ENCODE results near the gene DISP2.

Gene DISP2

DNA sequence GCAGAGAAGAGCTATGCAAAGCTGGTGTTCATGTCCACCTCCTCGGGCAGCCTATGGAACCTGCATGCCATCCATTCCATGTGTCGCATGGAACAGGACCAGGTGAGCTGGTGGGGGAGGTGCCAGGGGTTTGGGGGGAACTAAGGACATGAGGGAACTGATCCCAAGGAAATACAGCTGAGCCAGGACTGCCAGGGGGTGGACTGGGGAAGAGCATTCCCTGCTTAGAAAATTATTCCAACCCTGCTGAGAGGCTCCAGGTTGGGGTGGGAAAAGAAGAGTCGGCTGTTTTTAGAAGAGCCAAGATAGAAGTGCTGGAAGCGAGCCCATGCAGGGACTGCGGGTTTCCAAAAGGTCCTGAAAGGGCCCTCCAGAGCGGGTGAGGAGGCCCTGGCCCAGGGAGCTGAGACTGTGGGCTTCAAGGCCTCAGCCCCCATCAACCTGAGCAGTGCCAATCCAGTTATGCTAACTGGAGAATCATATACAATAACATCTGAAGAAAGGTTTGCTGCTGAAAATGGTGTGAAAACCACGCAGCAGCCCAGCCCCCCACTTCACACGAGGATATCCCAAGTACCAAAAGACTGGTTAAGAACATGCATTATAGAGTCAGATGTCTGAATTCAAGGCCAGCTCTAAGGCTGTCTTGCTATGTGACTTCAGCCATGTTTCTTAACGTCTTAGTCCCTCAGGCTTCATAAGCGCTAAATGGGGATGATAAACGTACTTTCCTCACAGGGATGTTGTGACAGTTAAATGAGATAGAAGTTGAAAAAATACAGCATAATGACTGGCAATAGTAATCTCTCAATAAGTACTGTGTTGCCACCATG is 7.8 kb downstream of the DISP2 start:
- no peak for DNase-seq

DNA sequence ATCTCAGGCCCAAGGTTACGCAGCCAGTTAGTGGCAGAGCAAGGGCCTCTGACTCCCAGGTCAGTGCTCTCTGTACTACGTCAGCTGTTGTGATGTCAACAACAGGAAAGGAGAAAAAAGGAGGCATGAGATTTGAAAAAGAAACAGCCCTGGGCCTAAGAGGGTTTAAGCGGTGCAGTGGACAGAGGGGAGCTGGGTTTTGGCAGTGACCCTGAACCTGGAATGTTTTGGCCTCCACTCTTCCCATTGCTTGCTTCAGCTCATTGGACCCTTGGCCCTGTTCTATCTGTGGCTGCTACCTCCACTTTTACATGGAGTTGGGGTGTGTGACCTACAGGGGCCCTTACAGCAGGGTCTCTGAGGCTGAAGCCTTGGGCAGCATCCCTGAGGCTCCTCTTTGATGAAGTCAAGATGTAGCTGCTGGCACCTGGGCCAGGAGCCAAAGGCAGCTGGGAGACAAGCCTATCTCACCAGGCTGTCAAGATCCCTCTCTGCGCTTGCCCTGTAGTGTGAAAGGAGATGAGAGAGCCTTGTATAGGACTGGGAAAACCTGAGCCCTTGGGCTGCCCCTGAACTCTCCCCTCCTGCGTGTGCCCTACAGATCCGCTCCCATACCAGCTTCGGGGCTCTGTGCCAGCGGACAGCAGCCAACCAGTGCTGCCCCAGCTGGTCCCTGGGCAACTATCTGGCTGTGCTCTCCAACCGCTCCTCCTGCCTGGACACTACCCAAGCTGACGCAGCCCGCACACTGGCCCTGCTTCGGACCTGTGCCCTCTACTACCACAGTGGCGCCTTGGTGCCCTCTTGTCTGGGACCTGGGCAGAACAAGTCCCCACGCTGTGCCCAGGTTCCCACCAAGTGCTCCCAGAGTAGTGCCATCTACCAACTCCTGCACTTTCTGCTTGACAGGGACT is 8.7 kb downstream of the DISP2 start:
- no peak for DNase-seq

DNA sequence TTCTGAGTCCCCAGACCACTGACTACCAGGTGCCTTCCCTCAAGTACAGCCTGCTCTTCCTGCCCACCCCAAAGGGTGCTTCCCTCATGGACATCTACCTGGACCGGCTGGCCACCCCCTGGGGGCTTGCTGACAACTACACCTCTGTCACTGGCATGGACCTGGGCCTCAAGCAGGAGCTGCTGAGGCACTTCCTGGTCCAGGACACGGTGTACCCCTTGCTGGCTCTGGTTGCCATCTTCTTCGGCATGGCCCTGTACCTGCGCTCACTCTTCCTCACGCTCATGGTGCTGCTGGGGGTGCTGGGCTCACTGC is 9.3 kb downstream of the DISP2 start:
- DNase-seq: no peak

DNA sequence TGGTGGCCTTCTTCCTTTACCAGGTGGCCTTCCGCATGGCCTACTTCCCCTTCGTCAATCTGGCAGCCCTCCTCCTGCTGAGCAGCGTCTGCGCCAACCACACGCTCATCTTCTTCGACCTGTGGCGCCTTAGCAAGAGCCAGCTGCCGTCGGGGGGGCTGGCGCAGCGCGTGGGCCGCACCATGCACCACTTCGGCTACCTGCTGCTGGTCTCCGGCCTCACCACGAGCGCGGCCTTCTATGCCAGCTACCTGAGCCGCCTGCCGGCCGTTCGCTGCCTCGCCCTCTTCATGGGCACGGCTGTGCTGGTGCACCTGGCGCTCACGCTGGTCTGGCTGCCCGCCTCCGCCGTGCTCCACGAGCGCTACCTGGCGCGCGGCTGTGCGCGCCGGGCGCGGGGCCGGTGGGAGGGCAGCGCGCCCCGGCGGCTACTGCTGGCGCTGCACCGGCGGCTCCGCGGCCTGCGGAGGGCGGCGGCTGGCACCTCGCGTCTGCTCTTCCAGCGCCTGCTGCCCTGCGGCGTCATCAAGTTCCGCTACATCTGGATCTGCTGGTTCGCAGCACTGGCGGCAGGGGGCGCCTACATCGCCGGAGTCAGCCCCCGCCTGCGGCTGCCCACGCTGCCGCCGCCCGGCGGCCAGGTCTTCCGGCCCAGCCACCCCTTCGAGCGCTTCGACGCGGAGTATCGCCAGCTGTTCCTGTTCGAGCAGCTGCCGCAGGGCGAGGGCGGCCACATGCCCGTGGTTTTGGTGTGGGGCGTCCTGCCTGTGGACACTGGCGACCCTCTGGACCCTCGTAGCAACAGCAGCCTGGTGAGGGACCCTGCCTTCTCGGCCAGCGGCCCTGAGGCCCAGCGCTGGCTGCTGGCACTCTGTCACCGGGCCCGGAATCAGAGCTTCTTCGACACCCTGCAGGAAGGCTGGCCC is 9.9 kb downstream of the DISP2 start:
- peak; percentile 78 for DNase-seq

DNA sequence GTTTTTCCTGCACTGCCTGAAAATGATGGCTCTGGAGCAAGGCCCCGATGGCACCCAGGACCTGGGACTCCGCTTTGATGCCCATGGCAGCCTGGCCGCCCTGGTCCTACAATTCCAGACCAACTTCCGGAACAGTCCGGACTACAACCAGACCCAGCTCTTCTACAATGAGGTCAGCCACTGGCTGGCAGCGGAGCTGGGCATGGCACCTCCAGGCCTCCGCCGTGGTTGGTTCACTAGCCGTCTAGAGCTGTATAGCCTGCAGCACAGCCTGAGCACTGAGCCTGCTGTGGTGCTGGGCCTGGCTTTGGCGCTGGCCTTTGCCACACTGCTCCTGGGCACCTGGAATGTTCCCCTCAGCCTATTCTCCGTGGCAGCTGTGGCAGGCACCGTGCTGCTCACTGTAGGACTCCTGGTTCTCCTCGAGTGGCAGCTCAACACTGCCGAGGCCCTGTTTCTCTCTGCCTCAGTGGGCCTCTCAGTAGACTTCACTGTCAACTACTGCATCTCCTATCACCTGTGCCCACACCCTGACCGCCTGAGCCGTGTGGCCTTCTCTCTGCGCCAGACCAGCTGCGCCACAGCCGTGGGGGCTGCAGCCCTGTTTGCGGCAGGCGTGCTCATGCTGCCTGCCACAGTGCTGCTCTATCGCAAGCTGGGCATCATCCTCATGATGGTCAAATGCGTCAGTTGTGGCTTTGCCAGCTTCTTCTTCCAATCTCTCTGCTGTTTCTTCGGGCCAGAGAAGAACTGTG is 10.9 kb downstream of the DISP2 start:
- no peak for DNase-seq

DNA sequence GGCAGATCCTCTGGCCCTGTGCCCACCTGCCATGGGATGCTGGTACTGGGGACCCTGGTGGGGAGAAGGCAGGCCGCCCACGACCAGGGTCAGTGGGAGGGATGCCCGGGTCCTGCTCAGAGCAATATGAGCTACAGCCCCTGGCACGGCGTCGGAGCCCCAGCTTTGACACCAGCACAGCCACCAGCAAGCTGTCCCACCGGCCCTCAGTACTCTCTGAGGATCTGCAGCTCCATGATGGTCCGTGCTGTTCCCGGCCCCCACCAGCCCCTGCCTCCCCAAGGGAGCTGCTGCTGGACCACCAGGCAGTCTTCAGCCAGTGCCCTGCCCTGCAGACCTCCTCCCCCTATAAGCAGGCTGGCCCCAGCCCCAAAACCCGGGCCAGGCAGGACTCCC is 11.5 kb downstream of the DISP2 start:
- no peak for DNase-seq

DNA sequence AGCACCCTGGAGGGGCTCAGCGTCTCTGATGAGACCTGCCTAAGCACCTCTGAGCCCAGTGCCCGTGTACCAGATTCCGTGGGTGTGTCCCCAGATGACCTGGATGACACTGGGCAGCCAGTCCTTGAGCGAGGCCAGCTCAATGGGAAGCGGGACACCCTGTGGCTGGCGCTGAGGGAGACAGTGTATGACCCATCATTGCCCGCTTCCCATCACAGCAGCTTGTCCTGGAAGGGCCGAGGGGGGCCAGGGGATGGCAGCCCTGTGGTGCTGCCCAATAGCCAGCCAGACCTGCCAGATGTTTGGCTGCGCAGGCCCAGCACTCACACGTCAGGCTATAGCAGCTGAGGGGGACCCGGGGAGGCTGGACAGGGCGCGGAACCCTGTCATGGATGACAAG is 12.0 kb downstream of the DISP2 start:
- no peak for DNase-seq

DNA sequence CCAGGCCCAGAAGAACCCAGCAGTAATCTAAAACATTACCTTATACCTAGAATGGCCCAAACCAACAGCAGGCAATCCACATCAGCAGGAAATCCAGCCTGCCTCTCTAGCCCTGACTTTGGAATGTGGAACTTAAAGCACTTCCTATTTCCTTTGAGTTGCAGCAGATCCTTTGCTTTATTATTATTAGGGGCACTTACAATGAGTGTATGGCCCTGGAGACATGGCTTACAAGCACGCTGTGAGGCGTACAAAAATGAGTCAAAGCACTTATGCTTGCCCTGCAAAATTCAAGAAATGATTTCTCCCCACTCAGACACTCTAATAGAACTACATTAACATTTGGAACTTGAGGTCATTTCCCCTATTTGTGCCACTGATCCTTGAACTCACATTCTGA is 15.0 kb downstream of the DISP2 start:
- peak; percentile 40 for DNase-seq

DNA sequence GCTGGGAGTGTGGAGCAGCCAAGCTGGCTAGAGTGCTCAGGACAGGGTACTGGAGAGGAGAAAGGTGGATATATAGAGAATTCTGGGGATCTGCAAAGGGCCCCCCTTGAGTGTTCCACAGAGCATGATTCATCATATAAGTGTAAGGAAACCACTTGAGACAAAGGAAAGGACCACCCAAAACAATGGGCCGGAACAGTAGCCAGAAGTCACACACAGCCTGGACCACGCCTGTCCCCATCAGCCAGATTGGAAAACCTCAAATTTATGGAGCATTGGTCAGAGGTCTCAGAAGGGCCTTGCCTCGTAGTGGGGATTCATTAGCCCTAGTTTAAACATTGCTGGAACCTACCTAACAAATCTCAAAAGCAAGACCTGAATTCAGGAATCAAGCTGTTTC is 19.6 kb downstream of the DISP2 start:
- DNase-seq: no peak

DNA sequence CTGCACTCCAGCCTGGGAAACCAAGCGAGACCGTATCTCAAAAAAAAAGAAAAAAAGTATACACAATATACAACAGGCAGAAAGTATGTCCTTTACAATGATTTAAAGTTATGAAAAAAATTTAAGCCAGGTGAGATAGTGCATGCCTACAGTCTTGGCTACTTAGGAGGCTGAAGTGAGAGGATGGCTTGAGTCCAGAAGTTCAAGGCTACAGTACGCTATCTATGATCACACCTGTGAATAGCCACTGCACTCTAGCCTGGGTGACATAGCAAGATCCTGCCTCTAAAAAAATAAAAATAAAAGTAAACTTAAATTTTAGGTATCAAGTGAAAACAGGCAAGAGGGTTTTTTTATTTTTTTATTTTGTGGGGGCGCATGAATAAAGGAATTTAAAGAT is 21.4 kb downstream of the DISP2 start:
- no peak for DNase-seq

DNA sequence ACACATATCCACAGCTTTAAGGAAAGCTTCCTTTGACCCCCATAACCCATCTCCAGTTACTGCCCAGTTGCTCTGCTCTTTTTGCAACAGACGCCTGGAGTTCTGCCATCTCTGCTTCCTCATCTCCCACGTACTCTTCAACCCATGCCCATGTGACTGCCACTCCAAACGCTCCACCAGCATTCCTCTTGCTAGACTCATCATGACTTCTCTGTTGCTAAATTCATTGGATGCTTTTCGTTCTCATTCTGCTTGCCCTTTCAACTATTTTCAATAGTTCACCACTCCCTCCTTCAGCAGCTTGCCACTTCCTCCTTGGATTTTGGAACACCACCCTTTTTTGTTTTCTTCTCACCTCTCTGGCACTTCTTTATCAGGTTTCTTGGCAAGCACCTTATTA is 21.8 kb downstream of the DISP2 start:
- DNase-seq: peak; percentile 91

DNA sequence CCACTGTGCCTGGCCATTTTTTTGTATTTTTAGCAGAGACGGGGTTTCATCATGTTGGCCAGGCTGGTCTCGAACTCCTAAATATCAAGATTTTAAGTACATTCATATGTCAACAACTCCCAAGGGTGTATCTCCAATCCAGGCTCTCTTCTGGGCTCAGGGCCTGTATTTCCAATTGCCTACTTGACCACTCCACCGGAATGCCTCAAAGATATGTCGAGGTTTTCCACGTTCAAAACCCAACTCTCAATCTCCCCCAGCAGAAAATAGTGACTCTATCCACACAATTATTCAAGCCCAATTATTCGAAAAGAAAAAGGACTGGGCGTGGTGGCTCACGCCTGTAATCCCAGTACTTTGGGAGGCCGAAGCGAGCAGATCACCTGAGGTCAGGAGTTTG is 22.6 kb downstream of the DISP2 start:
- DNase-seq: no peak

DNA sequence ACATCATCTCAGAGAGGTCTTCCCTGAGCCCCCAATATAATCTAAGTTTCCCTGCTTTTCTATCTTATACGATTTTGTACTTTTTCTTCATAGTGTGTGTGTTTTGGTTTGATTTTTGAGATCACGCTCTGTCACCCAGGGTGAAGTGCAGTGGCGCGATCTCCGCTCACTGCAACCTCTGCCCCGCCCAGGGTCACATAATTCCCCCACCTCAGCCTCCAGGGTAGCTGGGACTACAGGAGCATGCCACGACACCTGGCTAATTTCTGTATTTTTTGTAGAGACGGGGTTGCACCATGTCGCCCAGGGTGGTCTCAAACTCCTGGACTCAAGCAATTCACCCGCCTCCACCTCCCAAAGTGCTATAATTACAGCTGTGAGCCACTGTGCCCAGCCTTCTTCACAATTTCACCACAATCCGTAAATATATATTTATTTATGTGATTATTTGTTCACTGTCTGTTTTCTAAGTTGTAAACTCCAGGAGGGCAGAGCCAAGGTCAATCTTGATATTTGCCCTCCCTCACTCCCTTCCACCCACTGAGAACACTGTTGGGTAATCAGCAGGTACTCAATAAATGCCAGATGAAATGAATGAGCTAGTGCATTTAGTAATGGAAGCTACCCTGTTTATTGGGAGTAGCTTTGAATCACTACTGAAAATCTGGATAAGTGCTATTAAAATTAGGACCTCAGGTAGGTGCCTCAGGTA is 24.0 kb downstream of the DISP2 start:
- no peak for DNase-seq

DNA sequence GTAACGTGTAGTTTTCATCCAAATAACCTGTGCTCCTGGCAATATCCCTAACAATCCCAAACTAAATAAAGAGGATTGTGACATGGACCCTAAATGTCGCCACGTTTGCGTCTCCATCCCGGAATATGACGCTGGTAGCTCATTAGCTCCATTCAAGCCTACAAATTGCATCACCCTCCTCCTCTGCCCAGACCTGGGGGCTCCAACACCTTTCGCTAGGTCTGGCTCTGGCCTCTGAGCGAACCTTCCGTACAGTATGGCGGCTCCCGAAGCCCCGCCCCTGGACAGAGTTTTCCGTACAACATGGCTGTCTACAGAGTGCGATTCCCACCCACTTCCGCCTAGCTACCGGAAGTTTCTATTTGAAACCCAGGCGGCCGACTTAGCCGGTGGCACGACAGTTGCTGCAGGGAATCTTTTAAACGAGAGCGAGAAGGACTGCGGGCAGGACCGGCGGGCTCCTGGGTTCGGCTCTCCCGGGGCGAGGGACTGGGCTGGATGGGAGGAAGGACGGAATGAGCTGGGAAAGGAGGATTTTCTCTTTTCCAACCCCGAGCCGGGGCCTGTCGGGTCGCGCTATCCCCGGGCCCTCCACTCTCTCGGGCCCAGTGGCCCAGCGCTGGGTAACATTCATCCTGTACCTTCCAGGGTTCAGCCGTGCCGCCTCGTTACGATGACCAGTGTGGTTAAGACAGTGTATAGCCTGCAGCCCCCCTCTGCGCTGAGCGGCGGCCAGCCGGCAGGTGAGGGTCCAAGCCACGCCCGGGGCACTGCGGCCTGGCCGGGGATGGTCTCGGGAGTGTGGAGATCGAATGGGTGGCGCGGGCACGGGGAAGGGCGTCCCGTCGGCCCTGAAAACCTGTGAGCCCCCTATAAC is 24.8 kb downstream of the DISP2 start, which contains the start of gene KNSTRN:
KNSTRN (plus strand) TSS at position 142 of the 877 bp plus-strand sequence; CDS start at position 257, 115 bp downstream.
- peak; percentile 92 for DNase-seq

DNA sequence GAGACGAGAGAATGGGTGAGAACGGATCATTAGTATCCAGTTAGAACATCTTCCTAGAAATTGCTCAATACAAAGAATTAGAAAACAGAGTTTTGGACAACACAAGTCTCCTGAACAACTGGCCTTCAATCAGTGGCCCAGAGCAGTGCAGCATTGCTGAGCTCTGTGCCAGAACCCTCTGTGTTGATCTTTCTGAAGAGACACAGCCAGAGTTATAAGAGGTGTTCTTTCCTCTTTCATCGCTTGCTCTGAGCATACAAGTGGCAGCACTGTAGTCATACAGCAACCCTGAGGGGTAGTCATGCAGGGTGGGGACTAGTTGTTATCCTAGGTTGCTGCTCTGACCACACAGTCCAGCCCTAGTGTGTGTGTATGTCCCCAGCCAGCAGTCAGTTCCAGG is 28.5 kb downstream of the DISP2 start:
- no peak for DNase-seq

DNA sequence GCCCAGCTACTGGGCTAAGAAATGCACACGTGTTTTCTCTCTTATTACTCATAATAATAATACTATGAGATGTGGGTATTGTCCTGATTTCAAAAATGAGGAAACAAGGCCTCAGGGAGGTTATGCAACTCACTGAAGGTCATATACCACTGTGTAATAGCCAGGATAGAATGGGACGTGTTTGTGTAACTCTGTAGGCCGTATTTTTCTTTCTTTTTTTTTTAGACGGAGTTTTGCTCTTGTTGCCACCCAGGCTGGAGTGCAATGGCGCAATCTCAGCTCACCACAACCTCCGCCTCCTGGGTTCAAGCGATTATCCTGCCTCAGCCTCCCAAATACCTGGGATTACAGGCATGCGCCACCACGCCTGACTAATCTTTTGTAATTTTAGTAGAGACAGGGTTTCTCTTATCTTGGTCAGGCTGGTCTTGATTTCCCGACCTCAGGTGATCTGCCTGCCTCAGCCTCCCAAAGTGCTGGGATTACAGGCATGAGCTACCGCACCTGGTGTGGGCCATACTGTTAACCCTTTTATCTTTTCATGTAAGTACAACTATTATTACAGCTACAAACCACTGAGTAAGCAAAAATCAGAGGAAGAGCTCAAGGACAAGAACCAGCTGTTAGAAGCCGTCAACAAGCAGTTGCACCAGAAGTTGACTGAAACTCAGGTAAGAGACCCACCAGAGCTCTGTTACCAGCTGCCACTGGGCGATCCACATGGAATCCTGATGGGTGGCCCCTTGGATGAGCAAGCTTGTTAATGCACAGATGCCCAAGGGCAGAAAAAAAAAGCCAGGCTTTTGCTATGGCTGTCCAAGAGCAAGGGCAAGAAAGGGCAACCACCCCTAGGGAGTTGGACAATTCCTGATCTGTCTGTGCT is 31.2 kb downstream of the DISP2 start:
- DNase-seq: no peak

DNA sequence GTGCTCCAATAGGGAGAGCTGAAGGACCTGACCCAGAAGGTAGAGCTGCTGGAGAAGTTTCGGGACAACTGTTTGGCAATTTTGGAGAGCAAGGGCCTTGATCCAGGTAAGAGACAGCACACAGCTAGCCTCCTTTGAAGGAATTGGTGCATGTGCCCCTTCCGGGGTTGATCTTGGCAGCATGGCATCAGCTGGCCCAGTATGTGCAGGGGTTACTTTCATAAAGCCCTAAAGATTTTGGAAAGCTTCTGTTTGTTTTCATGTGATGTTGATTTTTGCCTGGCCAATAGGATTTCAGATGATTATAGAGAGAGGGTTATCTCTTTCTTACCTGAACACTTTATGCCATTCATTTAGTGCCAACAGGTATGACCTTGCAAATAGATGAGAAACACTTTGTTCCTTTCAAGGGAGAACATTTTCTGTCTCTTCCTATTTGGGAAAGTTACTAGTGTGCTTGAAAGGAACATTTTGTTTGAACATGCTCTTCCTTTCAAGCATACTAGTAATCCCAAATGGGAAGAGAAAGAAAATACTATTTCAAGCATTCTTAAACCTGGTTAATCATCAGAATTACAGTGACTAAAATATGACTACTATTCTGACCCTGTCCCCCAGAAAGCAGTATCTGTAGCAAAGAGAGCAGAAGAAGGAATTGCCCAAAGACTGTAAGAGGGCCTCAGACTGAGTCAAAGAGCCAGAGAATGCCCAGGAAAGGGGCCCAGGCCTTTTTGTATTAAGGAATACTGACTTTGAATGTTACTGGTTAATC is 32.0 kb downstream of the DISP2 start:
- no peak for DNase-seq
